DOHH2 (cell line): ENCODE results near the gene SETX.

Source experiments
- H3F3A ChIP-seq: fragments of 200-600 bp; sonication (generic), shearing (Covaris generic); 2 replicates; pipeline ENCODE4 v1.6.0; 2016; ENCODE audit warnings: antibody characterized with exemption, mild to moderate bottlenecking; ENCODE audit not compliant: control insufficient read depth, insufficient read depth
- H3K27ac ChIP-seq: fragments of 200-600 bp; sonication (generic); 2 replicates; pipeline ENCODE4 v1.5.1; 2014; ENCODE audit warnings: low read depth, mild to moderate bottlenecking, low read length, moderate library complexity
- H3K27me3 ChIP-seq: fragments of 200-600 bp; sonication (generic); 2 replicates; pipeline ENCODE4 v1.6.1; 2014; ENCODE audit warnings: mild to moderate bottlenecking, low read length, mixed read lengths; ENCODE audit not compliant: control insufficient read depth
- H3K36me3 ChIP-seq: fragments of 200-600 bp; sonication (generic); 2 replicates; pipeline ENCODE4 v1.6.1; 2014; ENCODE audit warnings: mild to moderate bottlenecking, low read length, moderate library complexity, mixed read lengths; ENCODE audit not compliant: control insufficient read depth
- H3K4me1 ChIP-seq: fragments of 200-600 bp; sonication (generic); 2 replicates; pipeline ENCODE4 v1.6.1; 2014; ENCODE audit warnings: mild to moderate bottlenecking, low read length, mixed read lengths; ENCODE audit not compliant: control insufficient read depth
- H3K4me2 ChIP-seq: fragments of 200-600 bp; sonication (generic); 2 replicates; pipeline ENCODE4 v1.6.0; 2014; ENCODE audit warnings: mild to moderate bottlenecking, low read length, moderate library complexity
- H3K4me3 ChIP-seq: fragments of 200-600 bp; sonication (generic); 2 replicates; pipeline ENCODE4 v1.5.1; 2014; ENCODE audit warnings: mild to moderate bottlenecking, low read length, mixed read lengths
- H3K79me2 ChIP-seq: fragments of 200-600 bp; sonication (generic); 2 replicates; pipeline ENCODE4 v1.6.1; 2014; ENCODE audit warnings: mild to moderate bottlenecking, low read length, mixed read lengths; ENCODE audit not compliant: control insufficient read depth
- H3K9me2 ChIP-seq: fragments of 200-600 bp; sonication (generic); replicated peaks from 2 replicates; pipeline ENCODE4 v1.6.1; 2014; ENCODE audit warnings: mild to moderate bottlenecking, low read length, mixed read lengths; ENCODE audit not compliant: control insufficient read depth
- H3K9me3 ChIP-seq: fragments of 200-600 bp; sonication (generic); 2 replicates; pipeline ENCODE4 v1.6.1; 2014; ENCODE audit warnings: antibody characterized with exemption, low read length, mixed read lengths; ENCODE audit not compliant: control insufficient read depth, insufficient read depth
- H4K20me1 ChIP-seq: fragments of 200-600 bp; sonication (generic); 2 replicates; pipeline ENCODE4 v1.6.0; 2014; ENCODE audit warnings: low read depth, mild to moderate bottlenecking, antibody characterized with exemption, low read length, moderate library complexity; ENCODE audit not compliant: control insufficient read depth, insufficient read depth
- EZH2phosphoT487 ChIP-seq: fragments of 200-600 bp; sonication (generic); IDR thresholded peaks from 2 replicates; pipeline ENCODE4 v1.6.1; 2017; ENCODE audit warnings: borderline replicate concordance, mild to moderate bottlenecking, antibody characterized with exemption, low read length, moderate library complexity, mixed read lengths
- TF ChIP-seq, protein P1 (sequence below): fragments of 200-600 bp; sonication (generic); IDR thresholded peaks from one replicate; pipeline ENCODE4 v1.5.1; 2014; ENCODE audit warnings: antibody characterized with exemption, mild to moderate bottlenecking, low read depth, low read length; ENCODE audit not compliant: poor library complexity, severe bottlenecking

The SETX gene

DNA sequence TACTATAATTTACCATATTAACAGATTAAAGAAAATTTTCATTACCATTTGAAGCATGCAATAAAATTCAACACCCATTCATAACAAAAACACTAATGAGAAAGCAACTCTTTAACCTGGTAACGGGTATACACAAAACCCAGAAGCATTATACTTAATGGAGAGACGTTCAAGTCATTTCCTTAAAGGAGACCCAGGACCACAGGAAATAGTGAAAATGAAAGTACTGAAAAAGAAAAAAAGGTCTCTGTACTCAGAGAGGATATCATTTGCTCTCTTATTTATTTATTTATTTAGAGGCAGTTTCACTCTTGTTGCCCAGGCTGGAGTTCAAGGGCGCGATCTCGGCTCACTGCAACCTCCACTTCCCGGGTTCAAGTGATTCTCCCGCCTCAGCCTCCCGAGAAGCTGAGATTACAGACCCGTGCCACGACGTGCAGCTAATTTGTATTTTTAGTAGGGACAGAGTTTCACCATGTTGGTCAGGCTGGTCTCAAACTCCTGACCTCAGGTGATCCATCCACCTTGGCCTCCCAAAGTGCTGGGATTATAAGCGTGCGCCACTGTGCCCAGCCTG, 61.6 kb downstream of the SETX start:
- no peaks in the 10 kb centered on the region for H3K27me3 ChIP-seq
- H3K79me2 ChIP-seq = no peaks in the 10 kb centered on the region
- no peaks in the 10 kb centered on the region for H3K4me1 ChIP-seq
- no peak overlapping the region for H3K27ac ChIP-seq
- no peaks in the 10 kb centered on the region; the same call in 1 of the 2 replicates for H3F3A ChIP-seq
- TF ChIP-seq, protein P1, sequence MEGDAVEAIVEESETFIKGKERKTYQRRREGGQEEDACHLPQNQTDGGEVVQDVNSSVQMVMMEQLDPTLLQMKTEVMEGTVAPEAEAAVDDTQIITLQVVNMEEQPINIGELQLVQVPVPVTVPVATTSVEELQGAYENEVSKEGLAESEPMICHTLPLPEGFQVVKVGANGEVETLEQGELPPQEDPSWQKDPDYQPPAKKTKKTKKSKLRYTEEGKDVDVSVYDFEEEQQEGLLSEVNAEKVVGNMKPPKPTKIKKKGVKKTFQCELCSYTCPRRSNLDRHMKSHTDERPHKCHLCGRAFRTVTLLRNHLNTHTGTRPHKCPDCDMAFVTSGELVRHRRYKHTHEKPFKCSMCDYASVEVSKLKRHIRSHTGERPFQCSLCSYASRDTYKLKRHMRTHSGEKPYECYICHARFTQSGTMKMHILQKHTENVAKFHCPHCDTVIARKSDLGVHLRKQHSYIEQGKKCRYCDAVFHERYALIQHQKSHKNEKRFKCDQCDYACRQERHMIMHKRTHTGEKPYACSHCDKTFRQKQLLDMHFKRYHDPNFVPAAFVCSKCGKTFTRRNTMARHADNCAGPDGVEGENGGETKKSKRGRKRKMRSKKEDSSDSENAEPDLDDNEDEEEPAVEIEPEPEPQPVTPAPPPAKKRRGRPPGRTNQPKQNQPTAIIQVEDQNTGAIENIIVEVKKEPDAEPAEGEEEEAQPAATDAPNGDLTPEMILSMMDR = no peak
- TF ChIP-seq EZH2phosphoT487 = no peak
- no peaks in the 10 kb centered on the region for H3K9me2 ChIP-seq
- peaks cover 72% of the 10 kb centered on the region for H3K36me3 ChIP-seq
- H3K9me3 ChIP-seq = no peaks in the 10 kb centered on the region
- H4K20me1 ChIP-seq = no peaks in the 10 kb centered on the region
- no peak overlapping the region for H3K4me3 ChIP-seq
- no peak overlapping the region for H3K4me2 ChIP-seq

DNA sequence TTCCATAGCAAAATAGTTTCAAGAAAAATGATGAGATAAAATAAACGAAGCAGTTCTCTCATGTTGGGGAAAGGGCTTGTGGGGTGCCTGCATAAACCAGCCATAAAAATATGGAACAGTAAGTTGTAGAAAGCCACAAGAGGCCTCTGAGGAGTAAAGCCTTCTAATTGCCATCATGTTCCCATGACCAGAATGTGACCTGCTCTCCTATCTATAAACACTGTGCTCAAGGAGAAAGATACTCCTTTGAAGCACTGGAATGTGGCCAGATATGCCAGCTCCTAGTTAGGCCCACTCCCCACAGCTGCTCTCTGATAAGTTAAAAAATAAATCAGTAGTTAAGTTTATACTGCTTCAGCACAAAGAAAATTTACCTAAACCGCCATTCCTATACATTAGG, 65.8 kb downstream of the SETX start:
- H3K9me2 ChIP-seq = no peaks in the 10 kb centered on the region
- no peaks in the 10 kb centered on the region for H3K27me3 ChIP-seq
- TF ChIP-seq, protein P1 = no peak
- no peak for TF ChIP-seq EZH2phosphoT487
- H3K4me3 ChIP-seq = no peak overlapping the region
- H3K36me3 ChIP-seq = peaks cover 70% of the 10 kb centered on the region
- no peaks in the 10 kb centered on the region for H3K4me1 ChIP-seq
- H3K27ac ChIP-seq = no peak overlapping the region
- no peaks in the 10 kb centered on the region for H4K20me1 ChIP-seq
- H3F3A ChIP-seq = no peaks in the 10 kb centered on the region
- H3K4me2 ChIP-seq = no peak overlapping the region
- no peaks in the 10 kb centered on the region for H3K9me3 ChIP-seq
- H3K79me2 ChIP-seq = no peaks in the 10 kb centered on the region

DNA sequence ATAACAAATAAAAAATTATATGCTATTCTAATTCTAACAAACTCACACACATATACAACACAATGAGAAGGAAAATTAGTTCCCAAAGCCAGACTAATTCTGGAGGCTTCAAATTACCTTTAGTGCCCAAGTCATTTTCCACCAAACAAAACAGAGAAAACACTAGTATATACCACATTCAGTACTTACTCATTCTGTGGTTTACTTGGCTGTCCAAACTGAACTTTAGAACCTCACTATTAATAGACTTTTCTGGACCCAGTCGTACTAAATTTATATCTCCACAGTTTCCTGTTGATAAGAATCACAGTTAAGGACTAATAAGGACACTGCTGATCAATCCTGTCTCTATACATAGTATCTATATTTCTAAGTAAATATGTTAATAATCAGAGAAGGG, 66.4 kb downstream of the SETX start:
- Histone ChIP-seq H3K36me3 (peaks cover 76% of the 10 kb centered on the region), H3F3A (no peaks in the 10 kb centered on the region), H3K4me3 (no peak overlapping the region), H3K4me1 (no peaks in the 10 kb centered on the region), H3K27me3 (no peaks in the 10 kb centered on the region), H3K9me3 (no peaks in the 10 kb centered on the region), H3K4me2 (no peak overlapping the region), H4K20me1 (no peaks in the 10 kb centered on the region), H3K79me2 (no peaks in the 10 kb centered on the region), H3K27ac (no peak overlapping the region), H3K9me2 (no peaks in the 10 kb centered on the region)
- no peak for TF ChIP-seq EZH2phosphoT487
- TF ChIP-seq, protein P1 = no peak
